ENCODE data around the gene SAMD4B. TPM values are rescaled to one million over a fixed set of nuclear protein-coding genes. Genes with fewer than 3 reads are reported as not detected.
A peak's percentile ranks its signal among the peaks of the same experiment; 100 is the strongest.

The SAMD4B gene
- total RNA-seq, 1 donor from 2014 or later = 60.7 TPM

DNA sequence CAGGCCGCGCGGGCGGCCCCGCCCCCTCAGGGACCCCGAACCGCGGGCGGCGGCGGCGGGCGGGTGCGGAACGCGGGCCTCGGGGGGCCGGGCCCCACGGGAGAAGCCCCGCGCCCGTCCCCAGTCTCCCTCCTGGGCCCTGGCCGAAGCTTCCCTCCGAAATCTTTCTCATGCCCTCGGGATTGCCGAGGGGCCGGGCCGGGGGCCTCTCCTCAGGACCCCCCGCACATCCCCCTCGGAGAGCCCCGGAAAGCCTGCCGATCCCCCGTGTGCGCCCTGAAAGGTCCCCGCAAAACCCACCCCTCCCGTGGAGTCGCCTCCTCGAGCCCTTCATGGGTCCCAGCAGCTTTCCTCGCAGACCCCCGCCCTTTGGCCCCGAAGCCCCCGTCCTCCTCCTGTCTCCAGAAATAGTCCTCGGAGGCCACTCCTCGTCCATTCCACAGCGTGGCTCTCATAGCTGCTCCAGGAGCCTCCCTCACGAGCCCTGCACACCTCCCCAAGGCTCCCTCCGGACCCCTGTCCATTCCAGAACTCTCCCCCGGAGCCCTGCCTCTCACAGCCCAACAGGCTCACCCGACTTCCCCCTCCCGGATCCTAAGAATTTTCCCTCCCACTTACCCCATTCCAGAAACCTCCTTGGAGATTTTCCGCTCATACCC, 555 bp downstream of the SAMD4B start:
- peak overlapping the region; percentile 83 for H3K4me3 Mint-ChIP-seq
- no peaks in the 10 kb centered on the region for H3K9me3 Mint-ChIP-seq
- H3K27ac Mint-ChIP-seq = peak overlapping the region; percentile 56
- ATAC-seq (ENCODE audit: low read depth) (no peak), DNase-seq (no peak)
- no peak for TF ChIP-seq CTCF (IDR thresholded peaks at IDR 0.05)
- intact Hi-C loops (cut with micrococcal nuclease) = loop anchor here (1.0 to 5.0 kb wide), 7 partner anchors 9 to 215 kb away; partner anchors contain the start of genes EID2B, MED29, PAF1 and PAK4
- POLR2A ChIA-PET = interaction anchor here (0.7 to 2.8 kb wide), 16 partner anchors 8 to 725 kb away, joined by 3 to 35 read pairs (median 6); partner anchors contain the start of genes MAP4K1, MED29, PAF1 and PLEKHG2
- peaks cover 47% of the 10 kb centered on the region for H3K36me3 Mint-ChIP-seq (ENCODE audit: low read depth)
- H3K27me3 Mint-ChIP-seq = no peaks in the 10 kb centered on the region
- CTCF ChIA-PET = interaction anchor here (1.0 to 2.4 kb wide), 4 partner anchors 8 to 69 kb away, joined by 3 to 15 read pairs (median 7); partner anchors contain the start of genes MED29, PAF1 and PLEKHG2
- H3K4me1 Mint-ChIP-seq = peaks cover 63% of the 10 kb centered on the region

DNA sequence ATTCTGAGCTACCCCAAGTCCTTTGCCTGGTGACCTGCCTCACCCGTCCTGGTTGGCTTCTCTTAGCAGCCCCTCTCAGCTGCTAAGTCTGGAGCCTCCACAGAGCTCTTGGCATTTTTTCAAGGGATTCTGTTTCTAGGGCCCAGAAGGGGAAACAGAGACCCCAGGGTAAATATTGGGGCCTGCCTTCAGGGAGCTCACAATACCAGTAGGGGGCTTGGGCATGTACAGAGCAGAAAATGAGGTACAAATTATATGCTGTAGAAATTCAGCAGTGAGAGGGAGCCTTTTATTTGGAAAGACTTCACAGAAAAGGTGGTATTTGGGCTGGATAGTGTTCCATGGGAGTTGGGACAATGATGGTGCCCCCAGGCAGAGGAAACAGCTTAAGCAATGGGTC, 3.7 kb downstream of the SAMD4B start:
- Mint-ChIP-seq H3K36me3 (ENCODE audit: low read depth) (peaks cover 67% of the 10 kb centered on the region), H3K27me3 (no peaks in the 10 kb centered on the region), H3K9me3 (no peaks in the 10 kb centered on the region), H3K4me3 (no peak overlapping the region), H3K4me1 (peaks cover 51% of the 10 kb centered on the region), H3K27ac (peak overlapping the region; percentile 8)
- ChIA-PET CTCF (interaction anchor here (1.1 to 1.2 kb wide), 3 partner anchors 65 to 89 kb away, joined by 3 to 4 read pairs (median 3); partner anchors contain the start of genes PLEKHG2 and RPS16), POLR2A (interaction anchor here (0.6 kb wide), 1 partner anchor 941 kb away, joined by 4 read pairs; no protein-coding TSS in a partner anchor)
- intact Hi-C loops (cut with micrococcal nuclease) = no loop called here
- DNase-seq (no peak), ATAC-seq (ENCODE audit: low read depth) (no peak)
- no peak for TF ChIP-seq CTCF (IDR thresholded peaks at IDR 0.05)

GRCh38 chr19:39347332-39348164, 5.3 kb downstream of the SAMD4B start:
- ChIA-PET POLR2A (interaction anchor here (0.9 kb wide), 1 partner anchor 14 kb away, joined by 4 read pairs; no protein-coding TSS in a partner anchor), CTCF (no interaction called here)
- DNase-seq (no peak), ATAC-seq (ENCODE audit: low read depth) (no peak)
- H3K27ac Mint-ChIP-seq = no peak overlapping the region
- peaks cover 76% of the 10 kb centered on the region for H3K36me3 Mint-ChIP-seq (ENCODE audit: low read depth)
- no peaks in the 10 kb centered on the region for H3K27me3 Mint-ChIP-seq
- intact Hi-C loops (cut with micrococcal nuclease) = no loop called here
- H3K4me3 Mint-ChIP-seq = no peak overlapping the region
- no peaks in the 10 kb centered on the region for H3K9me3 Mint-ChIP-seq
- H3K4me1 Mint-ChIP-seq = peaks cover 58% of the 10 kb centered on the region
- TF ChIP-seq CTCF (IDR thresholded peaks at IDR 0.05) = no peak

- no peak for ATAC-seq (ENCODE audit: low read depth)
- no peaks in the 10 kb centered on the region for H3K27me3 Mint-ChIP-seq
- H3K4me3 Mint-ChIP-seq = no peak overlapping the region
- POLR2A ChIA-PET = interaction anchor here (1.2 kb wide), 1 partner anchor 62 kb away, joined by 4 read pairs; no protein-coding TSS in a partner anchor
- no peaks in the 10 kb centered on the region for H3K9me3 Mint-ChIP-seq
- peaks cover 43% of the 10 kb centered on the region for H3K4me1 Mint-ChIP-seq
- peak overlapping the region; percentile 27 for H3K27ac Mint-ChIP-seq
- no peak for DNase-seq
- intact Hi-C loops (cut with micrococcal nuclease) = no loop called here
- TF ChIP-seq CTCF (IDR thresholded peaks at IDR 0.05) = no peak
- H3K36me3 Mint-ChIP-seq (ENCODE audit: low read depth) = peaks cover 76% of the 10 kb centered on the region
- CTCF ChIA-PET = no interaction called here
Measured at GRCh38 chr19:39349326-39349725, 7.1 kb downstream of the SAMD4B start.

All from activated B cell treated with CpG ODN at 0.5 μM for 24 hours (primary cell).